ENCODE data around the gene FRAS1.
"Not testable (repeated sequence)": the region's sequence is repeated elsewhere in the genome, so short reads cannot be mapped to it uniquely, and the experiment has no call there.

FRAS1 gene

GRCh38 chr4:78325271-78326157 lies 268.4 kb downstream of the FRAS1 start:
- DNase-seq (ENCODE audit: low read depth), result no peak

GRCh38 chr4:78328591-78328990 lies 271.5 kb downstream of the FRAS1 start:
- not testable (repeated sequence) for DNase-seq (ENCODE audit: low read depth)

GRCh38 chr4:78331186-78331585 lies 274.1 kb downstream of the FRAS1 start:
- no peak for DNase-seq (ENCODE audit: low read depth)

- no peak for DNase-seq (ENCODE audit: low read depth)
Observed at GRCh38 chr4:78331965-78332364, 274.8 kb downstream of the FRAS1 start.

GRCh38 chr4:78332976-78333375 lies 275.9 kb downstream of the FRAS1 start:
- DNase-seq (ENCODE audit: low read depth), result no peak

- no peak for DNase-seq (ENCODE audit: low read depth)
Observed at GRCh38 chr4:78336093-78336943, 279.2 kb downstream of the FRAS1 start.

GRCh38 chr4:78337244-78338020 lies 280.3 kb downstream of the FRAS1 start:
- no peak for DNase-seq (ENCODE audit: low read depth)

GRCh38 chr4:78342125-78342524 lies 285.0 kb downstream of the FRAS1 start:
- no peak for DNase-seq (ENCODE audit: low read depth)

- DNase-seq (ENCODE audit: low read depth), result no peak
Observed at GRCh38 chr4:78343682-78344081, 286.6 kb downstream of the FRAS1 start.

- DNase-seq (ENCODE audit: low read depth), result no peak
Observed at GRCh38 chr4:78345237-78345636, 288.1 kb downstream of the FRAS1 start.

GRCh38 chr4:78346222-78346621 lies 289.1 kb downstream of the FRAS1 start:
- DNase-seq (ENCODE audit: low read depth), result no peak

- no peak for DNase-seq (ENCODE audit: low read depth)
Observed at GRCh38 chr4:78347527-78347926, 290.4 kb downstream of the FRAS1 start.

- DNase-seq (ENCODE audit: low read depth), result no peak
Observed at GRCh38 chr4:78353921-78354320, 296.8 kb downstream of the FRAS1 start.

GRCh38 chr4:78354782-78355181 lies 297.7 kb downstream of the FRAS1 start:
- no peak for DNase-seq (ENCODE audit: low read depth)

- no peak for DNase-seq (ENCODE audit: low read depth)
Observed at GRCh38 chr4:78355306-78355705, 298.2 kb downstream of the FRAS1 start.

GRCh38 chr4:78356251-78356786 lies 299.2 kb downstream of the FRAS1 start:
- DNase-seq (ENCODE audit: low read depth), result no peak

- DNase-seq (ENCODE audit: low read depth), result no peak
Observed at GRCh38 chr4:78357122-78357521, 300.0 kb downstream of the FRAS1 start.

GRCh38 chr4:78360466-78360865 lies 303.3 kb downstream of the FRAS1 start:
- DNase-seq (ENCODE audit: low read depth), result no peak

- DNase-seq (ENCODE audit: low read depth), result no peak
Observed at GRCh38 chr4:78361621-78362120, 304.5 kb downstream of the FRAS1 start.

GRCh38 chr4:78362310-78362709 lies 305.2 kb downstream of the FRAS1 start:
- DNase-seq (ENCODE audit: low read depth), result no peak

- no peak for DNase-seq (ENCODE audit: low read depth)
Observed at GRCh38 chr4:78363031-78363570, 306.0 kb downstream of the FRAS1 start.

Data from activated T-cell treated with anti-CD3 and anti-CD28 coated beads for 24 hours (primary cell).